Mesendoderm (in vitro differentiated cells): ENCODE results near the gene GLG1.
"Not testable (repeated sequence)": the region's sequence is repeated elsewhere in the genome, so short reads cannot be mapped to it uniquely, and the experiment has no call there.

Source experiments
- DNase-seq: peaks from one replicate; pipeline ENCODE4 v3.0.0; 2013
- H2AK5ac ChIP-seq: 2 replicates; pipeline ENCODE4 v1.6.1; 2013; ENCODE audit warnings: low read length, inconsistent platforms
- H2BK120ac ChIP-seq: 2 replicates; pipeline ENCODE4 v1.6.1; 2013; ENCODE audit warnings: low read depth, mild to moderate bottlenecking, low read length, moderate library complexity, mixed read lengths
- H2BK15ac ChIP-seq: replicated peaks from 2 replicates; pipeline ENCODE4 v1.6.1; 2013; ENCODE audit warnings: low read depth, mild to moderate bottlenecking, moderate library complexity
- H2BK5ac ChIP-seq: 2 replicates; pipeline ENCODE4 v1.6.1; 2013; ENCODE audit warnings: low read length, inconsistent platforms
- H3K18ac ChIP-seq: 2 replicates; pipeline ENCODE4 v1.6.1; 2013; ENCODE audit warnings: mild to moderate bottlenecking, low read length, mixed read lengths
- H3K23ac ChIP-seq: one replicate; pipeline ENCODE4 v1.6.1; 2013; ENCODE audit warnings: low read length
- H3K27ac ChIP-seq: 2 replicates; pipeline ENCODE4 v1.5.1; 2013; ENCODE audit warnings: low read depth, mild to moderate bottlenecking, inconsistent platforms, low read length, moderate library complexity
- H3K27me3 ChIP-seq: 2 replicates; pipeline ENCODE4 v1.6.1; 2013; ENCODE audit warnings: low read length, control low read depth, mild to moderate bottlenecking, inconsistent platforms; ENCODE audit not compliant: insufficient read depth, poor library complexity
- H3K36me3 ChIP-seq: 2 replicates; pipeline ENCODE4 v1.6.1; 2013; ENCODE audit warnings: low read length, inconsistent platforms; ENCODE audit not compliant: control insufficient read depth, insufficient read depth
- H3K4ac ChIP-seq: one replicate; pipeline ENCODE4 v1.6.1; 2013; ENCODE audit warnings: low read depth, mild to moderate bottlenecking, low read length, moderate library complexity
- H3K4me1 ChIP-seq: 2 replicates; pipeline ENCODE4 v1.6.1; 2013; ENCODE audit warnings: low read depth, low read length, inconsistent platforms; ENCODE audit not compliant: control insufficient read depth
- H3K4me2 ChIP-seq: 2 replicates; pipeline ENCODE4 v1.6.1; 2013; ENCODE audit warnings: low read length
- H3K4me3 ChIP-seq: 2 replicates; pipeline ENCODE4 v1.5.1; 2013; ENCODE audit warnings: mild to moderate bottlenecking, low read length
- H3K56ac ChIP-seq: one replicate; pipeline ENCODE4 v1.6.1; 2013; ENCODE audit warnings: low read length
- H3K79me1 ChIP-seq: 2 replicates; pipeline ENCODE4 v1.6.1; 2013; ENCODE audit warnings: low read length, inconsistent platforms
- H3K79me2 ChIP-seq: 2 replicates; pipeline ENCODE4 v1.6.1; 2013; ENCODE audit warnings: mild to moderate bottlenecking, low read length; ENCODE audit not compliant: control insufficient read depth, insufficient read depth
- H3K9ac ChIP-seq: 2 replicates; pipeline ENCODE4 v1.6.1; 2013; ENCODE audit warnings: low read length, inconsistent platforms
- H4K5ac ChIP-seq: one replicate; pipeline ENCODE4 v1.6.1; 2013; ENCODE audit warnings: low read length
- H4K8ac ChIP-seq: one replicate; pipeline ENCODE4 v1.6.1; 2013; ENCODE audit warnings: low read depth, mild to moderate bottlenecking, control low read depth, low read length, moderate library complexity
- WGBS: extraction: QIAGEN DNeasy Blood & Tissue Kit; methylation state at CpG from one replicate; pipeline ENCODE4 v1.1.7; 2013; ENCODE audit warnings: low lambda C conversion rate, missing lambda C conversion rate; ENCODE audit not compliant: insufficient coverage; ENCODE audit errors: extremely low coverage; 5-methylcytosine and 5-hydroxymethylcytosine counted together

GLG1 gene

DNA sequence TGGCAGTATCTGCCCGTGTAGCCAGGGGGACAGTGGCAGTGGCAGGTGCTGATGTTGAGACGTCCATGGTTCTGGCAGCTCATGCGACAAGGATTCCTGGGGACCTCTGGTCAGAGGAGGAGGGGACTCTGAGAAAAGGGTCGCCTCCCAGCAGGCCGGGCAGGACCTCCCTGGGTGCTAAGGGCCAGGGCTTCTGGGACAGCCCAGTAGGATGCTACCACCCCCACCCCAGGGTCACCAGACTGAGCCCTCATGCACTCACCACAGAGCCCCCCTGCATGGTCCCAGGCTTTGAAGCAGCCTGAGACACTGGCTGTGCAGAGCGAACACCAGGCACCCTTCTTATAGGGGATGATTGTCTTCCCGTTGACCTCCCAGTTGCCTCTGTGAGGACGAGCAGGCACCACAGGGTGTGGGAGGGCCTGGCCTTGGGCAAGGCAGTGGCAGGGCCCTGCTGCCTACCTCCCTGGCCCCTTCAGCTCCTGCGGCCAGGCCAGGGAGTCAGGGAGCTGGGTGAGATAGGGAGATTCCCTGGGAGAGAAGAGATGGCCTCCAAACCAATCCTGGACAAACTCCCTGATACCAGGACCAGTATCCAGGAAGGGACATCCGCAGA is 194.0 kb downstream of the GLG1 start:
- H2BK5ac ChIP-seq, H3K23ac ChIP-seq: not testable (repeated sequence)
- no CpG with 5 or more reads among the region's 10 CpGs for WGBS

DNA sequence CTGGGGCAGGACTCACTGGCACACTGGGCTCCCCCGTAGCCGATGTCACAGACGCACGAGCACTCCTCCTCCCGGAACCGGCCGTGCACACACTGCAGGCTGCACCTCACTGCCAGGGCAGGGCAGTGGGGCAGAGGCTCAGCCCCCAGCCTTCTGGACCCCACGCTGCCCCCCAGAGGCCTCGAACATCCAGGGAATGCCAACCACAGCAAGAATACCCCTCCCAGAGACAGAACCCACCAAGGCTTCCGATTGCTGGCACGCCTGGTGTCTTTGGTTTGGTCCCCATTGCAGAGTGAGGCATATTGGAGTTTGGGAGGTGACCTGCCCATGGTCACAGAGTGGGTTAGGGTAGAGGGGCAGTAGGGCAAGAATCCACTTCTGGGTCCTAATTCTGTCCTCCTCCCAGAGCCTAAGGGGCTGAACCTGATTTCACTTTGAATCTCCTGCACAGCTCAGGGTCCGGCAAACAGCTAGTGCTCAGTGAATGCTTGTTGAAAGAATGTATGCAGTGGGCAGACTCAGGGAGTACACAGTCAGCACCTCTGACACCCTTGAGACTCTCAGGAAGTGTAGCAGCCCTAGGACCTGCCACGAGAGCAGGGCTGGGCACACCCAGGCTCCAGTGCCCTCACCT is 194.7 kb downstream of the GLG1 start:
- H2AK5ac ChIP-seq, H3K56ac ChIP-seq, H2BK5ac ChIP-seq, H3K23ac ChIP-seq, H4K5ac ChIP-seq, H3K79me1 ChIP-seq, H3K36me3 ChIP-seq, H2BK15ac ChIP-seq, H3K4me3 ChIP-seq, H2BK120ac ChIP-seq, H3K4me1 ChIP-seq, H3K9ac ChIP-seq, H3K4me2 ChIP-seq, H3K4ac ChIP-seq, DNase-seq, H4K8ac ChIP-seq, H3K18ac ChIP-seq, H3K27ac ChIP-seq, H3K27me3 ChIP-seq, H3K79me2 ChIP-seq: not testable (repeated sequence)
- WGBS = no CpG with 5 or more reads among the region's 13 CpGs

More for the DNA sequence above, 194.0 kb downstream of the GLG1 start:
- H3K27me3 ChIP-seq, H4K8ac ChIP-seq, H3K4ac ChIP-seq, H3K9ac ChIP-seq, H3K4me2 ChIP-seq, H3K4me3 ChIP-seq, H4K5ac ChIP-seq, H2AK5ac ChIP-seq, H3K79me2 ChIP-seq, H3K56ac ChIP-seq, H3K27ac ChIP-seq, H2BK120ac ChIP-seq, DNase-seq, H2BK15ac ChIP-seq, H3K36me3 ChIP-seq, H3K18ac ChIP-seq, H3K4me1 ChIP-seq, H3K79me1 ChIP-seq: not testable (repeated sequence)

DNA sequence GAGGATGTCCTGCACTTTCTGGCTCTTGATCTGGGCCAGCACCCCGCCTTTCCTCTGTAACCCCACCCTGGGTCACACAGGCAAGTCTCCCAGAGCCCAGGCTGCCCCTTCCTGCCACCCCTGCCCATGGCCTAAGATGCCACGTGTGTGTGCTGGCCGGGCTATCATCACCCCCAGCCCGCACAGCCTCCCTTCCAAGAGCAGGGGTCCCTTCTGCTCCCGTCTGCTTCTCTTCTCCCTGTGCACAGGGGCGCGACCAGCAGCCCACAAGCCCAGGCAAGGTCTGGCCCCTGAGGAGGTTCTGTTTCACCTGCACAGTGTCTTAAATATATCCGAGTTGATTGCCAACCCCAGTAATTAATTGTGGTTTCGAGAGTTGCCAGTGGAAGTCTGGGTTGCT is 195.9 kb downstream of the GLG1 start:
- H3K56ac ChIP-seq, H3K4ac ChIP-seq, H3K79me2 ChIP-seq, H3K4me1 ChIP-seq, H3K9ac ChIP-seq, H2BK15ac ChIP-seq, H3K18ac ChIP-seq, H3K4me3 ChIP-seq, H3K36me3 ChIP-seq, H2BK120ac ChIP-seq, H3K79me1 ChIP-seq, DNase-seq, H4K8ac ChIP-seq, H3K23ac ChIP-seq, H2AK5ac ChIP-seq, H4K5ac ChIP-seq, H3K27ac ChIP-seq, H3K4me2 ChIP-seq, H3K27me3 ChIP-seq, H2BK5ac ChIP-seq: not testable (repeated sequence)
- WGBS = no CpG with 5 or more reads among the region's 9 CpGs

DNA sequence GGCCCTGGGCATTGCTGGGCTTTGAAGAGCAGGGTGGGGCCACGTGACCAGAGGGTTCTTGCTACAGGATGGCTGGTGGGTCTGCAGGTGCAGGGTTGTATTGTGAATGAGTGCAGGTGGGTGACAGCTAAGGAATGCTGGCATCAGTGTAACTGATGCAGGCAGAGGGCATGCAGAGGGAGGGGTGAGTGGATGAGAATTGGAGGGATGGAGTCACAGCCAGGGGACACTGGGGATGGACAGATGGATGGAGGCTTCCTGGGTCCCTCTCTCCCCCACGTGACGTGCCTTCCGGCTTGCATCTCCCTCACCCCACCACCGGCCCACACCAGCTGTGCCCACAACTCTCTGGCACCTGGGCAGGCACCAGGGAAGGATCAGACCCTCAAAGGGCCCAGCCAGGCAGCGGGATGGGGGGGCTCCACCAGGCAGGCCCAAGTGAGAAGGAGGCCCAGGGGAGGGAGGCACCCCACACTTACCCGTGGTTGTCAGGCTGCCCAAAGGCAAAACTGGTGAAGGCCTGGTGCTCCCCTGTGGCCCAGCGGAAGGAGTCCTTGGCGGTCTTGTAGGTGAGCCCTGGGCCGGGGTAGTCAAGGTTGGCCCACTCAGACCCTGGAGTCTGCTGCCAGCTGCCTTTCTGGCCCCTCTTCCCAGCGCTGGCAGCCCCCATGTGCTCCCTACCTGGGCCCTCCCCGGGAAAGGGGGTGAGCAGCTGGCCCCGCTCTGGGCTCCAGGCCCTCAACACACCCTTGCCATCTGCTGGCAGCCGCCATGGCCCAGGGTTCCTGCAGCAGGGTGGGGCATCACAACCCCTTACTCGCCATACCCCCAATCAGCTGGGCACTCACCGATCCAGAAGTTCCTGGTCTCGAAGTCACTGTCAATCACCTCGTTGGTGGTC is 196.6 kb downstream of the GLG1 start:
- not testable (repeated sequence) for H3K79me1 ChIP-seq, H3K23ac ChIP-seq
- WGBS = no CpG with 5 or more reads among the region's 18 CpGs

DNA sequence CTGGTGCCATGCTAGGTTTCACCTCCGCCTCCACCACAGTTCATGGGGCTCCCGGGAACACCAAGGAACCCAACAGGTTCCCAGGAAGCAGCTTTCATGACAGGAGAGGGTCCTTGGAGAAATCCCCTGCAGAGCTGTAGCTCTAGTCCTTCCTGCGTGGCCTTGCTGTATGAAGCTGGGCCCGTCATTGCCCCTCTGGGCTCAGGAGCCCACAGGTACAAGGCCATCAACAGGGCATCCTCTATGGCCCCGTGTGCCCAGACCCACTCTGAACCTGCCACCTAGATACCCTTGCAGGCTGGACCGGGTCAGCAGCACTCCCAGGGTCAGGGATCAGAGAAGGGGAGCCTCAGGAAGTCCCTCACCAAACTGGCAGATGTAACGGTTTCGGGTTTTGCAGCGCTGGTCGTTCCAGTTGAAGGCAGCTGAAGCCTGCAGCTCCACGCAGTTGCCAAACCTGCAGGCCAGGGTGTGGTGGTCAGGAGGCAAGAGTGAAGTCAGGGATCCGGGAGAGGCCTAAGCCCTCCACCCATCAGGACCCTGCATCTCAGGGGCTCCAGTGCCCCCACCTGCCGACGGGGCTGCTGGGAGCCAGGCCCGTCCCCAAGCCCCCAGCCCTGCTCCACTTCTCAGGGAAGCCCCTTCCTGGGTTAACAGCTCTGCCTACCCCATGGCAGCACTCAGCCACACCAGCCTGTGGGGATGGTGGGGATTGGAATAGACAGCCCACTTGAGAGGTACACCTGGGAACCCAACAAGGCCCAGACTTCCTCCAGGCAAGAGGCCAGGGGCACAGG is 197.5 kb downstream of the GLG1 start:
- not testable (repeated sequence) for H3K36me3 ChIP-seq

More for the DNA sequence above, 196.6 kb downstream of the GLG1 start:
- H3K27me3 ChIP-seq, H3K27ac ChIP-seq, H3K9ac ChIP-seq, H2BK15ac ChIP-seq, H4K5ac ChIP-seq, H2BK120ac ChIP-seq, H4K8ac ChIP-seq, H3K4me1 ChIP-seq, H2AK5ac ChIP-seq, H3K36me3 ChIP-seq, H3K18ac ChIP-seq, H3K79me2 ChIP-seq, H3K56ac ChIP-seq, H3K4ac ChIP-seq, H3K4me3 ChIP-seq, H3K4me2 ChIP-seq, H2BK5ac ChIP-seq, DNase-seq: not testable (repeated sequence)

More for the DNA sequence above, 197.5 kb downstream of the GLG1 start:
- H3K79me2 ChIP-seq, H2AK5ac ChIP-seq, H3K4me1 ChIP-seq, H3K23ac ChIP-seq, H3K18ac ChIP-seq, H3K79me1 ChIP-seq, H4K8ac ChIP-seq, DNase-seq, H2BK5ac ChIP-seq, H3K4me2 ChIP-seq, H3K27ac ChIP-seq, H4K5ac ChIP-seq, H3K27me3 ChIP-seq, H3K4me3 ChIP-seq, H2BK120ac ChIP-seq, H2BK15ac ChIP-seq, H3K56ac ChIP-seq, H3K4ac ChIP-seq, H3K9ac ChIP-seq: not testable (repeated sequence)
- no CpG with 5 or more reads among the region's 15 CpGs for WGBS
